Mesenchymal stem cell (in vitro differentiated cells and primary cell): Measurements from ENCODE around the gene ANKRD66.

Experiments used
- DNase-seq: peaks from one replicate; pipeline ENCODE4 v3.0.0-alpha.2; 2013
- H2AFZ ChIP-seq: one replicate; pipeline ENCODE4 v1.6.1; 2013; ENCODE audit warnings: low read depth, mild to moderate bottlenecking, control low read depth, inconsistent platforms, low read length, moderate library complexity
- H2AK5ac ChIP-seq: 2 replicates; pipeline ENCODE4 v1.6.1; 2013; ENCODE audit warnings: low read length, moderate library complexity, mild to moderate bottlenecking, inconsistent platforms; ENCODE audit not compliant: severe bottlenecking
- H2BK120ac ChIP-seq: one replicate; pipeline ENCODE4 v1.6.1; 2013; ENCODE audit warnings: low read depth, mild to moderate bottlenecking, inconsistent platforms, low read length, moderate library complexity
- H2BK12ac ChIP-seq, 2 experiments: one replicate each; pipeline ENCODE4 v1.6.1; 2013; ENCODE audit warnings: inconsistent platforms in 2 of 2, low read length in 2 of 2, mild to moderate bottlenecking in 2 of 2, moderate library complexity in 2 of 2, control low read depth in 1 of 2
- H2BK15ac ChIP-seq: one replicate; pipeline ENCODE4 v1.6.1; 2013; ENCODE audit warnings: mild to moderate bottlenecking, low read depth, inconsistent platforms; ENCODE audit not compliant: poor library complexity, severe bottlenecking
- H2BK5ac ChIP-seq: 2 replicates; pipeline ENCODE4 v1.6.1; 2013; ENCODE audit warnings: low read depth, mild to moderate bottlenecking, low read length, control low read depth, inconsistent platforms; ENCODE audit not compliant: poor library complexity, severe bottlenecking
- H3K14ac ChIP-seq, 2 experiments: one replicate each; pipeline ENCODE4 v1.6.1; 2013; ENCODE audit warnings: inconsistent platforms in 2 of 2, low read length in 2 of 2, control low read depth in 1 of 2, mild to moderate bottlenecking in 1 of 2, moderate library complexity in 1 of 2
- H3K18ac ChIP-seq, 2 experiments: one replicate each; pipeline ENCODE4 v1.6.1; 2013; ENCODE audit warnings: inconsistent platforms in 2 of 2, low read length in 2 of 2, control low read depth in 1 of 2, low read depth in 1 of 2, mild to moderate bottlenecking in 1 of 2
- H3K23ac ChIP-seq, 2 experiments: one replicate each; pipeline ENCODE4 v1.6.1; 2013; ENCODE audit warnings: inconsistent platforms in 2 of 2, low read length in 2 of 2, mild to moderate bottlenecking in 2 of 2, moderate library complexity in 2 of 2, control low read depth in 1 of 2
- H3K27ac ChIP-seq: 2 replicates; pipeline ENCODE4 v1.5.1; 2013; ENCODE audit warnings: mild to moderate bottlenecking, moderate library complexity, low read length, control low read depth, inconsistent platforms; ENCODE audit not compliant: poor library complexity, severe bottlenecking
- H3K27me3 ChIP-seq, 2 experiments: 2 replicates each; pipeline versions ENCODE4 v1.6.1 to v1.7.0; 2013; ENCODE audit warnings: low read length in 2 of 2, mild to moderate bottlenecking in 2 of 2, moderate library complexity in 2 of 2, control low read depth in 1 of 2, inconsistent platforms in 1 of 2; ENCODE audit not compliant: control insufficient read depth in 1 of 2, insufficient read depth in 1 of 2
- H3K36me3 ChIP-seq, 2 experiments: 2 replicates each; pipeline versions ENCODE4 v1.6.1 to v1.7.0; 2013; ENCODE audit warnings: low read length in 2 of 2, control low read depth in 1 of 2, inconsistent platforms in 1 of 2, low read depth in 1 of 2, mild to moderate bottlenecking in 1 of 2; ENCODE audit not compliant: insufficient read depth in 2 of 2, control insufficient read depth in 1 of 2
- H3K4ac ChIP-seq, 2 experiments: one replicate each; pipeline ENCODE4 v1.6.1; 2013; ENCODE audit warnings: inconsistent platforms in 2 of 2, low read length in 2 of 2, mild to moderate bottlenecking in 2 of 2, moderate library complexity in 2 of 2, control low read depth in 1 of 2, low read depth in 1 of 2
- H3K4me1 ChIP-seq: 2 replicates; pipeline ENCODE4 v1.6.1; 2013; ENCODE audit warnings: low read depth, low read length, control low read depth; ENCODE audit not compliant: control insufficient read depth, insufficient read depth
- H3K4me2 ChIP-seq: 2 replicates; pipeline ENCODE4 v1.6.1; 2013; ENCODE audit warnings: low read length, mild to moderate bottlenecking, inconsistent platforms; ENCODE audit not compliant: poor library complexity, severe bottlenecking
- H3K4me3 ChIP-seq, 2 experiments: 2 replicates each; pipeline versions ENCODE4 v1.5.1 to v1.7.0; 2013; ENCODE audit warnings: low read length in 2 of 2, mild to moderate bottlenecking in 2 of 2, control low read depth in 1 of 2, low read depth in 1 of 2; ENCODE audit not compliant: insufficient read depth in 1 of 2
- H3K79me1 ChIP-seq: replicated peaks from 2 replicates; pipeline ENCODE4 v1.6.1; 2013; ENCODE audit warnings: mild to moderate bottlenecking, control low read depth, low read length, inconsistent platforms; ENCODE audit not compliant: poor library complexity, severe bottlenecking
- H3K9ac ChIP-seq: 2 replicates; pipeline ENCODE4 v1.7.0; 2013; ENCODE audit warnings: mild to moderate bottlenecking, low read length, moderate library complexity
- H3K9me3 ChIP-seq: 2 replicates; pipeline ENCODE4 v1.7.0; 2013; ENCODE audit warnings: mild to moderate bottlenecking, low read length; ENCODE audit not compliant: control insufficient read depth
- H4K8ac ChIP-seq: one replicate; pipeline ENCODE4 v1.6.1; 2013; ENCODE audit warnings: inconsistent platforms, mild to moderate bottlenecking, low read length, moderate library complexity
- H4K91ac ChIP-seq: one replicate; pipeline ENCODE4 v1.6.1; 2013; ENCODE audit warnings: mild to moderate bottlenecking, low read length, inconsistent platforms
- WGBS: methylation state at CpG from one replicate; pipeline ENCODE4 v1.1.7; 2013; ENCODE audit warnings: mixed read lengths; 5-methylcytosine and 5-hydroxymethylcytosine counted together

Gene ANKRD66

GRCh38 chr6:46808806-46809205, 62.1 kb downstream of the ANKRD66 start:
- Histone ChIP-seq H4K91ac (no peak overlapping the region), H3K18ac (no peak overlapping the region), H4K8ac (no peak overlapping the region), H2BK15ac (no peak overlapping the region), H3K4me3 (no peak overlapping the region), H3K9me3 (no peaks in the 10 kb centered on the region), H2BK120ac (no peak overlapping the region), H3K14ac (no peak overlapping the region), H3K36me3 (no peaks in the 10 kb centered on the region), H3K27me3 (peaks cover 3 to 6% of the 10 kb centered on the region in 2 experiments), H3K4me2 (no peak overlapping the region), H2BK12ac (no peak overlapping the region), H2BK5ac (no peak overlapping the region), H2AK5ac (no peak overlapping the region), H3K27ac (no peak overlapping the region), H3K23ac (no peak overlapping the region), H3K79me1 (no peaks in the 10 kb centered on the region), H3K4ac (no peak overlapping the region), H2AFZ (no peak overlapping the region), H3K9ac (no peak overlapping the region), H3K4me1 (no peaks in the 10 kb centered on the region)
- 80% methylated on average over 1 of the region's 1 CpG for whole genome bisulfite sequencing
- no peak for DNase-seq
